ENCODE data around the gene PRRT2. TPM values are rescaled to one million over a fixed set of nuclear protein-coding genes. Genes with fewer than 3 reads are reported as not detected.
A peak's percentile ranks its signal among the peaks of the same experiment; 100 is the strongest.

Gene PRRT2
- total RNA-seq, 2 donors from 2014 or later = 6.6 to 19.2 TPM

DNA sequence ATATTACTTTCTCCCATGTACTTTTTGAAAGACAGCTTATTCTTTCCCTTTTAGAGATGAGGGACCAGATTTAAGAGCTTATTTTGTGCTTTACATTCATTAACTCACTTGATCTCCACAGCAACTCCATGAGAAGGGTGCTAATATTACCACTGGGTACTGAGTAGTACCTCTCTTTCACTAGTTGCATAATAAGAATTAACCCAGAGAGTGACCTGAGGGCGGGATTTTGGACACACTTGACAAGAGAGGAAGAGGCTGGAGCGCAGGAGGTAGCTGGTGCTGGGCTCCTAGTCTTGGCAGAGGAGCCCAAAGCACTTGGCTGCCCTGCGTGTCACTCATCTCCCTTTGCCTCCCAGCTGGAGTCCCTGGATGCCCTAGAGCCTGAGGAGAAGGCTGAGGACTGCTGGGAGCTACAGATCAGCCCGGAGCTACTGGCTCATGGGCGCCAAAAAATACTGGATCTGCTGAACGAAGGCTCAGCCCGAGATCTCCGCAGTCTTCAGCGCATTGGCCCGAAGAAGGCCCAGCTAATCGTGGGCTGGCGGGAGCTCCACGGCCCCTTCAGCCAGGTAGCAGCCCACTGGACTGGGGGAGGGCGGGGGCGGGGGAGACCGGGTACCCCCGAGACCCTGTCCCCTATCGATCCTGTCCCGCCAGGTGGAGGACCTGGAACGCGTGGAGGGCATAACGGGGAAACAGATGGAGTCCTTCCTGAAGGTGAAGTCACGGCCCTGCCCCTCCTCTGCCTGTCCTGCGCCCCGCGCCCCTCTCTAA, 7.3 kb upstream of the PRRT2 start:
- TF ChIP-seq, protein P1, sequence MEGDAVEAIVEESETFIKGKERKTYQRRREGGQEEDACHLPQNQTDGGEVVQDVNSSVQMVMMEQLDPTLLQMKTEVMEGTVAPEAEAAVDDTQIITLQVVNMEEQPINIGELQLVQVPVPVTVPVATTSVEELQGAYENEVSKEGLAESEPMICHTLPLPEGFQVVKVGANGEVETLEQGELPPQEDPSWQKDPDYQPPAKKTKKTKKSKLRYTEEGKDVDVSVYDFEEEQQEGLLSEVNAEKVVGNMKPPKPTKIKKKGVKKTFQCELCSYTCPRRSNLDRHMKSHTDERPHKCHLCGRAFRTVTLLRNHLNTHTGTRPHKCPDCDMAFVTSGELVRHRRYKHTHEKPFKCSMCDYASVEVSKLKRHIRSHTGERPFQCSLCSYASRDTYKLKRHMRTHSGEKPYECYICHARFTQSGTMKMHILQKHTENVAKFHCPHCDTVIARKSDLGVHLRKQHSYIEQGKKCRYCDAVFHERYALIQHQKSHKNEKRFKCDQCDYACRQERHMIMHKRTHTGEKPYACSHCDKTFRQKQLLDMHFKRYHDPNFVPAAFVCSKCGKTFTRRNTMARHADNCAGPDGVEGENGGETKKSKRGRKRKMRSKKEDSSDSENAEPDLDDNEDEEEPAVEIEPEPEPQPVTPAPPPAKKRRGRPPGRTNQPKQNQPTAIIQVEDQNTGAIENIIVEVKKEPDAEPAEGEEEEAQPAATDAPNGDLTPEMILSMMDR (IDR thresholded peaks at IDR 0.05) = no peak
- peak; percentile 7 for TF ChIP-seq POLR2A (IDR thresholded peaks at IDR 0.05)
- 3% methylated on average over 23 of the region's 26 CpGs for WGBS
- peak; percentile 45 for DNase-seq (ENCODE audit: low spot score)
- peaks cover 10% of the 10 kb centered on the region for H3K4me1 ChIP-seq (replicated peaks)
- H3K9me3 ChIP-seq = no peaks in the 10 kb centered on the region
- intact Hi-C loops (cut with DNase I) = loop anchor here (10.0 kb wide), 1 partner anchor 850 kb away; the partner anchor contains the start of genes FBRS and PRR14
- H3K4me3 ChIP-seq = peak overlapping the region; percentile 63 to 68
- H3K27ac ChIP-seq = peak overlapping the region; percentile 97 to 98
- H3K36me3 ChIP-seq = peaks cover 0 to under 1% of the 10 kb centered on the region in 2 donors
- no peaks in the 10 kb centered on the region for H3K27me3 ChIP-seq (replicated peaks; ENCODE audit: insufficient read depth)

DNA sequence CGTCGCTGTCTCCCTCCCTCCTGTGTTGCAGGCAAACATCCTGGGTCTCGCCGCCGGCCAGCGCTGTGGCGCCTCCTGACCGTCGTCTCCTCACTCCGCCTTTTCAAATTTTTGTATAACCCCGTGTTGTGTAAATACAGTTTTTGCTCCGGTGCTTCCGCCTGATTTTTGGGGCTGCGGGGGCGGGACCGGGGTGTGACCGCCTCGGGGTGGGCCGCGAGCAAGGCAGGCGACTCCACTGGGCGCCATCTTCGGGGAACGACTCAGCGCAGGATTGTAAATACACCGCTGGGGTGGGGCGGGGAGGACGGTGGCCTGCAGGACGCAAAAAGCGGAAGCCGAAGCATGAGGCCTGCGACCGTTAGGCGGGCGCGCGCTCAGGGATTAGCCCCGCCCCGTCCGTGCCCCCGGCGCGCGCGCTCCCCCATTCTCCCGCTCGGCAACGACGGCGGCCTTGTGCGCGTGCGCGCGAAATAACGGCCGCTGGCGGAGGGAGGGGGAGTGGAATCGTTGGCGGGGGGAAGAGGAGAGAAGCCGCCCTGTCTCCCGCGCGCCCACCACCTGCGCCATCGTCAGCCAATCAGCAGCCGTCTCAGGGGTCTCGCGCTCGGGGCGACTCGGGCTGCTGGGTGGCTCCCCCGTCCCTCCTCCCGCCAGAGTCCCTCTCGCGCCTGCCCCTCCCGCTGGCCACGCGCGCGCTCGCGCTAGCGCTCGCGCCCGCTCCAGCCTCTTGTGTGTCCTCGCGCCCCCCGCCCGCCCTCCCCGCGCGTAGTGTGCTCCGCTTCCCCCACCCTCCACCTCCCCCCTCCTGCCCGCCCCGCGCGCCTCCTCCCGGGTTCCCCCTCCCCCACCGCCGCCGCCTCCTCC, 6.5 kb upstream of the PRRT2 start:
- intact Hi-C loops (cut with DNase I) = loop anchor here (10.0 kb wide), 1 partner anchor 849 kb away; the partner anchor contains the start of genes FBRS and PRR14
- peak overlapping the region; percentile 97 to 98 for H3K27ac ChIP-seq
- under 1% methylated on average over 78 of the region's 103 CpGs for WGBS
- H3K27me3 ChIP-seq (replicated peaks; ENCODE audit: insufficient read depth) = no peaks in the 10 kb centered on the region
- TF ChIP-seq, protein P1 (IDR thresholded peaks at IDR 0.05) = peak in 2 of 4 experiments; percentile 24 to 44
- TF ChIP-seq POLR2AphosphoS5 (IDR thresholded peaks at IDR 0.05) (peak; percentile 97), POLR2A (IDR thresholded peaks at IDR 0.05) (peak; percentile 81)
- peak overlapping the region; percentile 63 to 68 for H3K4me3 ChIP-seq
- DNase-seq (ENCODE audit: low spot score) = peak; percentile 97
- peaks cover 0 to 2% of the 10 kb centered on the region in 2 donors for H3K36me3 ChIP-seq
- H3K4me1 ChIP-seq (replicated peaks) = peaks cover 18% of the 10 kb centered on the region
- H3K9me3 ChIP-seq = no peaks in the 10 kb centered on the region

DNA sequence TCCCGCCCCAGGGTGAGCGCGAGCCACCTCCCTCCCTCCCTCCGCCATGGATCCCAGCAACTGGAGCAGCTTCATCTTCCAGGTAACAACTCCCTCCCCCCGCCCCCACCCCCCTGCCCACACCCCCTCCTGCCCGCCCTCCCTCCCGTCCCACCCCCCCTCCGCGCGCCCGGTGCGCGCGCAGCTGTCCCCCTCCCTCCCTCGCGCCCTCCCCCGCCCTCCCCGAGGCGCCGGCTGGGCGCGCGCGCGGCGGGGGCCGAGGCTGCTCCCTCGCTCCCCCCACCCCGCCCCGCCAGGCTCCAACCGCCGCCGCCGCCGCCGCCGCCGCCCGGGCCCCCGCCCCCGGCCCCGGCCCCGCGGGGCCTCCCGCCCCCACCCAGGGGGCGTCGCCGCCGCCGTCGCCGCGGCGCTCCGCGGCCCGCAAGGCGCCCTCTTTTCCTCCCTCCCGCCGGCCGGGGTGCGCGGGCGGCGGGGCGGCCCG, 5.9 kb upstream of the PRRT2 start, which contains the start of gene MAZ:
MAZ (plus strand) TSS at position 431 of the 481 bp plus-strand sequence. CDS start 173 bp downstream, outside the sequence.
- TF ChIP-seq POLR2AphosphoS5 (IDR thresholded peaks at IDR 0.05) = no peak
- no peak for TF ChIP-seq POLR2A (IDR thresholded peaks at IDR 0.05)
- TF ChIP-seq, protein P1 (IDR thresholded peaks at IDR 0.05) = no peak
- Histone ChIP-seq H3K9me3 (no peaks in the 10 kb centered on the region), H3K27ac (peak within 1 kb of the TSS; percentile 97 to 98), H3K4me1 (replicated peaks) (peaks cover 23% of the 10 kb centered on the region), H3K36me3 (peaks cover 0 to 2% of the 10 kb centered on the region in 2 donors), H3K4me3 (peak within 1 kb of the TSS; percentile 63 to 68), H3K27me3 (replicated peaks; ENCODE audit: insufficient read depth) (no peaks in the 10 kb centered on the region)
- no peak for DNase-seq (ENCODE audit: low spot score)
- WGBS = no CpG with 5 or more reads among the region's 67 CpGs
- intact Hi-C loops (cut with DNase I) = loop anchor here (10.0 kb wide), 1 partner anchor 849 kb away; the partner anchor contains the start of genes FBRS and PRR14

DNA sequence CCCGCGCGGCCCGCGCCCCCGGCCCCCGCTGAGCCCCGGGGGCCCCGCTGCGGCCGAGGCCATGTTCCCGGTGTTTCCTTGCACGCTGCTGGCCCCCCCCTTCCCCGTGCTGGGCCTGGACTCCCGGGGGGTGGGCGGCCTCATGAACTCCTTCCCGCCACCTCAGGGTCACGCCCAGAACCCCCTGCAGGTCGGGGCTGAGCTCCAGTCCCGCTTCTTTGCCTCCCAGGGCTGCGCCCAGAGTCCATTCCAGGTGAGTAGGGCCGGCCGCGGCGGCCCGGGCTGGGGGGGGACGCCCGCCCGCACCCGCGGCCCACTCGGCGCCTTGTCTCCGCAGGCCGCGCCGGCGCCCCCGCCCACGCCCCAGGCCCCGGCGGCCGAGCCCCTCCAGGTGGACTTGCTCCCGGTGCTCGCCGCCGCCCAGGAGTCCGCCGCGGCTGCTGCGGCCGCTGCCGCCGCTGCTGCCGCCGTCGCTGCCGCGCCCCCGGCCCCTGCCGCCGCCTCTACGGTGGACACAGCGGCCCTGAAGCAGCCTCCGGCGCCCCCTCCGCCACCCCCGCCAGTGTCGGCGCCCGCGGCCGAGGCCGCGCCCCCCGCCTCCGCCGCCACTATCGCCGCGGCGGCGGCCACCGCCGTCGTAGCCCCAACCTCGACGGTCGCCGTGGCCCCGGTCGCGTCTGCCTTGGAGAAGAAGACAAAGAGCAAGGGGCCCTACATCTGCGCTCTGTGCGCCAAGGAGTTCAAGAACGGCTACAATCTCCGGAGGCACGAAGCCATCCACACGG, 5.2 kb upstream of the PRRT2 start:
- intact Hi-C loops (cut with DNase I) = loop anchor here (10.0 kb wide), 1 partner anchor 848 kb away; the partner anchor contains the start of genes FBRS and PRR14
- Histone ChIP-seq H3K4me1 (replicated peaks) (peaks cover 23% of the 10 kb centered on the region), H3K4me3 (peak overlapping the region; percentile 49 to 56), H3K36me3 (peaks cover 0 to 2% of the 10 kb centered on the region in 2 donors), H3K27ac (peak overlapping the region; percentile 91), H3K9me3 (no peaks in the 10 kb centered on the region), H3K27me3 (replicated peaks; ENCODE audit: insufficient read depth) (no peaks in the 10 kb centered on the region)
- TF ChIP-seq, protein P1 (IDR thresholded peaks at IDR 0.05) = no peak
- TF ChIP-seq POLR2A (IDR thresholded peaks at IDR 0.05) (no peak), POLR2AphosphoS5 (IDR thresholded peaks at IDR 0.05) (no peak)
- WGBS = under 1% methylated on average over 77 of the region's 99 CpGs
- peak; percentile 29 for DNase-seq (ENCODE audit: low spot score)
